ENCODE data around the gene SPRED1. TPM values are rescaled to one million over a fixed set of nuclear protein-coding genes. Genes with fewer than 3 reads are reported as not detected.
A peak's percentile ranks its signal among the peaks of the same experiment; 100 is the strongest.

The SPRED1 gene
- 10 to 100 TPM; 11.8 to 30.0 (median 19.7) TPM for total RNA-seq

DNA sequence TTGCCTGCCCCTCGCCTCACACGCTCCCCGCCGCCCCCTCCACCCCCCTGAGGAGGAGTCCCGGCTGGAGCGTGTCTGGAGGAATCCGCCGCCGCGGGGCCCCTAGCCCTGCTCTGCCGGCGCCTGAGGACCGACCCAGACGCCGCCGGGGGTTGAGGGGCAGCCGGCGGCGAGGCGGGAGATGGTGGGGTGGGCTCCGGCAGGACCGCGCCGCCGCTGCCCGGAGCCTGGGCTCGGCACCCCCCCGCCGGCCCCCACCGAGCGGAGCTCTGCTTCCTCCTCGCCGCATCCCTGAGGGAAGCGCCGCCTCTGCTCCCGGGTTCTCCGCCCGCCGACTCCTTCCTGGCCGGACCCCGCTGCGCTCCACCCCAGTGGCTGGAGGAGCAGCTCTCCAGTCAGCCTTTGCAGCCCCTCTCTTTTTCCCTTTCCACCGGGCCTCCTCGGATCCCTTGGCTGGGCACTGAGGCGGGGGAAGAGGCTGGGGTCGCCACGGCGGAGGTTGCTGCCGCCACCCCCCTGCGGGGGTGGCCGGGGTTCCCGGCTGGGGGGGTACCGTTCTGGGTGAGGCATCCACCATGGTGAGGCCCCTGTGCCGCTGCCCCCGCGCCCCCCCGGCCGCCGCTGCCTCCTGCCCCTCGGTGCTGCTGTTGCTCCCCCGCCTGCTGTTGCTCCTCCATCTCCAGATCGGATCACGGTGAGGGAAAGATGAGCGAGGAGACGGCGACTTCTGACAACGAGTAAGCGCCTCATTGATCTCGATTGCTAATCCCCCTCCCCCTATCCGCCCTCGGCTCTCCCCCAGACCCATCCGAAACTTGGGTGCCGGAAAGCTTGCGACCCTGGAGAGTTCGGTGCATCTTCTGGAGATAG lies at the start of gene SPRED1:
TSS of gene SPRED1 (plus strand) at position 356 of the 870 bp plus-strand sequence. CDS start at position 706, 350 bp downstream.
- peak; percentile 84 for ATAC-seq
- Histone ChIP-seq H3K27ac (peak within 1 kb of the TSS; percentile 90 to 100 (median 98)), H3K4me3 (peak within 1 kb of the TSS; percentile 75 to 89), H3K27me3 (no peaks in the 10 kb centered on the region), H3K9me3 (no peaks in the 10 kb centered on the region), H3K4me1 (peaks cover 0 to 54% (median 0%) of the 10 kb centered on the region in 3 donors), H3K36me3 (no peaks in the 10 kb centered on the region)
- TF ChIP-seq CTCF (IDR thresholded peaks at IDR 0.05) = peak in 1 of 4 experiments; percentile 16
- no peak for TF ChIP-seq POLR2AphosphoS5 (IDR thresholded peaks at IDR 0.05)
- 0% methylated on average over 3 to 7 of the region's 75 CpGs for WGBS, 2 donors (ENCODE audit: low coverage in 1 of 2)

GRCh38 chr15:38205526-38206272 lies 46.9 kb upstream of the SPRED1 start:
- Histone ChIP-seq H3K4me3 (no peak overlapping the region), H3K9me3 (no peaks in the 10 kb centered on the region), H3K4me1 (no peaks in the 10 kb centered on the region), H3K27ac (no peak overlapping the region), H3K27me3 (no peaks in the 10 kb centered on the region), H3K36me3 (no peaks in the 10 kb centered on the region)
- TF ChIP-seq EP300 (IDR thresholded peaks at IDR 0.05) (no peak), CTCF (IDR thresholded peaks at IDR 0.05) (no peak), POLR2AphosphoS5 (IDR thresholded peaks at IDR 0.05) (no peak), POLR2A (IDR thresholded peaks at IDR 0.05) (no peak)
- 81 to 90% methylated on average over 2 to 3 of the region's 3 CpGs for WGBS, 2 donors (ENCODE audit: low coverage in 1 of 2)
- ATAC-seq = no peak

GRCh38 chr15:38207621-38208020 lies 45.0 kb upstream of the SPRED1 start:
- 75 to 90% methylated on average over 2 of the region's 2 CpGs for WGBS, 2 donors (ENCODE audit: low coverage in 1 of 2)
- H3K4me3 ChIP-seq = no peak overlapping the region
- no peaks in the 10 kb centered on the region for H3K36me3 ChIP-seq
- no peak overlapping the region for H3K27ac ChIP-seq
- peaks cover 0 to 2% (median 0%) of the 10 kb centered on the region in 3 donors for H3K4me1 ChIP-seq
- no peak for ATAC-seq
- TF ChIP-seq POLR2A (IDR thresholded peaks at IDR 0.05) = no peak
- no peak for TF ChIP-seq EP300 (IDR thresholded peaks at IDR 0.05)
- no peak for TF ChIP-seq CTCF (IDR thresholded peaks at IDR 0.05)
- TF ChIP-seq POLR2AphosphoS5 (IDR thresholded peaks at IDR 0.05) = no peak
- no peaks in the 10 kb centered on the region for H3K9me3 ChIP-seq
- no peaks in the 10 kb centered on the region for H3K27me3 ChIP-seq

- peaks cover 0 to 7% (median 0%) of the 10 kb centered on the region in 3 donors for H3K4me1 ChIP-seq
- WGBS, 2 donors (ENCODE audit: low coverage in 1 of 2) = 63 to 93% methylated on average over 1 of the region's 1 CpG
- H3K4me3 ChIP-seq = no peak overlapping the region
- no peaks in the 10 kb centered on the region for H3K9me3 ChIP-seq
- no peaks in the 10 kb centered on the region for H3K27me3 ChIP-seq
- no peak overlapping the region for H3K27ac ChIP-seq
- TF ChIP-seq POLR2A (IDR thresholded peaks at IDR 0.05) (no peak), POLR2AphosphoS5 (IDR thresholded peaks at IDR 0.05) (no peak), EP300 (IDR thresholded peaks at IDR 0.05) (no peak), CTCF (IDR thresholded peaks at IDR 0.05) (no peak)
- H3K36me3 ChIP-seq = no peaks in the 10 kb centered on the region
- ATAC-seq = no peak
Measured at GRCh38 chr15:38208206-38208605, 44.4 kb upstream of the SPRED1 start.
